Myocyte (in vitro differentiated cells): ENCODE measurements around the gene PGR. TPM values are rescaled to one million over a fixed set of nuclear protein-coding genes. Genes with fewer than 3 reads are reported as not detected.

ENCODE experiments used
- DNase-seq: peaks from one replicate; pipeline ENCODE4 v3.0.0-alpha.2; 2012; ENCODE audit warnings: low read depth
- polyA plus RNA-seq: library from polyadenylated mRNA; unstranded; fragments of >200 nt; gene quantifications from one replicate; pipeline ENCODE4 v1.2.1, GENCODE V29; 2012; ENCODE audit warnings: missing spikeins
- total RNA-seq: library from RNA; depleted of rRNA; stranded (reverse); fragments of >200 nt; gene quantifications from 2 replicates; pipeline ENCODE4 v1.2.3, GENCODE V29; 2014

The PGR gene
- not detected in 2 replicates for total RNA-seq
- not detected for polyA plus RNA-seq

- DNase-seq: peak; percentile 31
Measured at GRCh38 chr11:101129203-101129943, at the start of gene PGR. PGR (minus strand) TSS chr11:101129813; CDS start chr11:101129070, 743 bp downstream.

- DNase-seq: no peak
Measured at GRCh38 chr11:101176381-101176780, 46.8 kb upstream of the PGR start.

- DNase-seq: no peak
Measured at GRCh38 chr11:101169944-101170343, 40.3 kb upstream of the PGR start.

GRCh38 chr11:101166038-101166437 lies 36.4 kb upstream of the PGR start:
- no peak for DNase-seq

GRCh38 chr11:101158119-101158518 lies 28.5 kb upstream of the PGR start:
- DNase-seq: no peak

DNA sequence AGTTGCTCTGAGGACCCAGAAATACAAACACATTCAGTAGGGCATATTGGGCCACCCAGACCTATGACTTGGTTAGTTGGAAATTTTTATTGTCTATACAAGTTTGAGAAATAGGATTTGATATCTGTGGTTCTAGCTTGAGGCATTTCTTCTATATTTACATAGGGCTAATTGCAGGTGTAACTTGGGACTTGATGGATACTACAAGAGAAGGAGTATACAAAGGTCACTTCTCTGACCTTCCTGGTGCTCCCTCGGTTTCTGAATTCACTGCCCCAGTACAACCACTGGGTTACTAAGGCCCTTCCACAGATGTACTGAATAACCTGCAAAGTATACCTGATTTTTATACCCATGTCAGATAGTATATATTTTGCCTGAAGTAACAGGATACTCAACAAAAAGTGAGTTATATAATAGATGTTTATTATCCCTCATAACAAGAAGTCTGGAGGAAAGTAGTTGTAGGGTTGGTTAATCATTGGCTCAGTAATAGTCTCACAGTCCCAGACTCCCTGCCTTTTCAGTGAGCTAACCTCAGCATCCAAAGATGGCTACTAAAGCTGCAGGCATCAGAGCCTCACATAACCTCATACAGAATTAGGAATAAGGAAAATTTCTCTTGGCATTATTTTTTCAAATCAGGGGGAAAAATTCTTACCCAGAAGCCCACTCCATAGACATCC lies 8.8 kb upstream of the PGR start:
- DNase-seq: no peak

DNA sequence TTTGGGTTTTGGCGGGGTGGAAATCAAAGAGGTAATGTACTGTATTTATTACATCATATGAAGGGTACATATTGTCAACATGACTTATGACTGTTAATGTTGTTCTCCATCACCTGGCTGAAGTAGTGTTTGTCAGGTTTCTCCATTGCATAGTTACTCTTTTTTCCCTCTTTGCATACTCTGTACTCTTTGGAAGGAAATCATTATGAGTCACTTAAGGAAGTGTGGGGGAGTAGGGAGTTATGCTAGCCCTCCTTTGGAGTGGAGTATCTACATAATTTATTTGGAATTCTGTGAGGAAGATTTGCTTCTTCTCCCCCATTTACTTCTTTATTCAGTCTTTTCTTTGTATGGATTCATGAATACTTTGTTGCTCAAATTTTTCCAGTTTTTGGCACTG lies 3.6 kb upstream of the PGR start:
- no peak for DNase-seq

GRCh38 chr11:101128571-101129202 lies 926 bp downstream of the PGR start:
- no peak for DNase-seq

DNA sequence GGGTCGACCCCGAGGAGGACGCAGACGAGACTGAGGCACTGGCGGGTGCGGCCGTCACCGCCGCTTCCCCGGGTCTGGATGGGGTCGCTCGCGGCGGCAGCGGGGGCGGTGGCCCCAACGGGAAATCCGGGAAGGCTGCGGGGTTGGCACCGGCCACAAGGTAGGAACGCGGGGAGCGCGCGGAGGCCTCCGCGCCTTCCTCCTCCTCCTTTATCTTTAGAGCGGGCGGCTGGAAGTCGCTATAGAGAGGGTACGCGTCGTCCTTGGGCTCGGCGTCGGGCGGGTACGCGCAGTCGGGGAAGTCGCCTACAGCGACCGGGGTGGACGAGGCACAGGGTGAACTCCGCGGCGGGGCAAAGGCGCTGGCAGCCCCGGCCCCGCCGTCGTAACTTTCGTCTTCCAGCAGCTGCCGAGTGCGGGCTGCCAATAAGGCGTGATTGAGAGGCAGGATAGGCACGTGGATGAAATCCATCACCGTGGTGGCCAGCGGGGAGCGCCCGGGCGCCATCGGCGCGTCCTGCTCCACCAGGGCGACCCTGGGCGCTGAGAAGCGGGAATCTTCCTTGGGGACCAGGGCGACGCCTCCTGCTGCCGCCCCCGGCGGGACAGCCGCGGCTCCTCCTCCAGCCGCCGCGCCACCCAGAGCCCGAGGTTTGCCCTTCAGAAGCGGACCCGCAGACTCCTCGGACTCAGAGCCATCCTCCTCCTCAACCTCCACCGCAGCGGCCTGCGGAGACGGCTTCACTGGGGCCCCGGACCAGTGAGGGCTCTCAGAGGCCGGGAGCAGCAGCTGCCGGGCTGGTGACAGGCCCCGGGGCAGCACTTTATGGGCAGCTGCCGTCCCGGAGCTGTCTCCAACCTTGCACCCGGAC lies 1.7 kb downstream of the PGR start:
- DNase-seq: no peak

GRCh38 chr11:101127197-101127698 lies 2.4 kb downstream of the PGR start:
- no peak for DNase-seq

DNA sequence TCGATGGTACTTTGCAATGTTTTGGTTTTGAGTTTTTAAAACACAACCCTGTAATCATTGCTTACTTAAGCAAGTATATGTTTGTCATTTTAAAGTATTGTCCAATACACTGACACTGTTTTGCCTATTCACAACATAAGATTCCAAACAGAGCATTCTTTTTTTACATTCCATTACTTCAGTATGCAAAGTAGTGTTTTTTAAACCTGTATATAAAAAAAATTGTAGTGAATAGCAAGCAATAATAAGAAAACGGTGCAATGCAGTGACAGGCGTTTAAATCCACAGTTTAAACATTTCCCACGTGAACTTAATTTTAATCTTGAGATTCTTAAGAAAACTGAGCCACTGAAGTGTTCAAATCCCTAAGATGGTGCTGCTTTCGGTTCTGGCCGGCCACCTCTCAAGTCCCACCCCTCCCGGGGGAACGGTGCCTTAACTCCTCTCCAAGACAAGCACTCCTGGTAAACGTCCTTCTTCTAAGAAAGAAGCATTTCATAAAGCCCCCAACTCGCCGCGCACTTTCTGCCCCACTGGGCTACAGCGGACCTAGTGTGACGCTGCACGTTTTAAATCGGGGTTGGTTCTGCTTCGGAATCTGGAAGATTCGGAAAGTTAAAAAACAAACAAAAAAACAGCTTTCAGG lies 2.9 kb downstream of the PGR start:
- DNase-seq: no peak

GRCh38 chr11:101115671-101116160 lies 13.9 kb downstream of the PGR start:
- DNase-seq: no peak

- DNase-seq: no peak
Measured at GRCh38 chr11:101113540-101113939, 16.1 kb downstream of the PGR start.

DNA sequence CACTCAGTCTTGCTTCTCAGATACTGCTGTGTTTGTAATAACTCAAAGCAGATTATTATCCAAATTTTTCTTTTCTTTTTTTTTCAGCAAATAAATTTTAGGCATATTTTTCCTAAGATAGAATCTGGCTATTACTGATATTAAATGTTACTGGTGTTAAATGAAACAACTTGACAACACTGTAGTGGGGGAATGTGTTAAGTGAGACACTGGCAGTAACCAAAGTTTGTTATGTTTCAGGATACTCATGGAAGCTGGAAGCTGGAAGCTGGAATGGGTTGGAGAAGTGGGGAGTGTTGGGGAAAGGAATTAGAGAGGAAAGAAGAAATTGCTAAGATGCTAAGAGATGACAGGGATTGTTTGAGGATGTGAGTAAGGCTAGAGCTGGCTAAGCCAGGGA lies 24.9 kb downstream of the PGR start:
- no peak for DNase-seq

GRCh38 chr11:101103433-101103832 lies 26.2 kb downstream of the PGR start:
- DNase-seq: no peak

DNA sequence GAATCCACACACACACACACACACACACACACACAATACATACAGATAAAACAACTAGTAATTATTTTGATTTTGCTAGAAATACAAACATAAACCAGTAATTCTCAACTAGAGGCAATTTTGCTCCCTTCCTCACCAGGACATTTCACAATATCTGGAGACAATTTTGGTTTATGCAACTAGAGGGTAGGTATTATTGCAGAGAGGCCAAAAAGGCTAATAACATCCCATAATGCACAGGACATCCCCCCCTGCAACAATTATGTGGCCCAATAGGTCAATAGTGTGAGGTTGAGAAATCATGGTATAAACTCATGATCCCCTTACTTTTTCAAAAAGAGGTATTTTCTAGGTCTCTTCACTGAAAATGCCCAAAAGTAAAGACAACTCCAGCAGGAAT lies 29.0 kb downstream of the PGR start:
- no peak for DNase-seq

DNA sequence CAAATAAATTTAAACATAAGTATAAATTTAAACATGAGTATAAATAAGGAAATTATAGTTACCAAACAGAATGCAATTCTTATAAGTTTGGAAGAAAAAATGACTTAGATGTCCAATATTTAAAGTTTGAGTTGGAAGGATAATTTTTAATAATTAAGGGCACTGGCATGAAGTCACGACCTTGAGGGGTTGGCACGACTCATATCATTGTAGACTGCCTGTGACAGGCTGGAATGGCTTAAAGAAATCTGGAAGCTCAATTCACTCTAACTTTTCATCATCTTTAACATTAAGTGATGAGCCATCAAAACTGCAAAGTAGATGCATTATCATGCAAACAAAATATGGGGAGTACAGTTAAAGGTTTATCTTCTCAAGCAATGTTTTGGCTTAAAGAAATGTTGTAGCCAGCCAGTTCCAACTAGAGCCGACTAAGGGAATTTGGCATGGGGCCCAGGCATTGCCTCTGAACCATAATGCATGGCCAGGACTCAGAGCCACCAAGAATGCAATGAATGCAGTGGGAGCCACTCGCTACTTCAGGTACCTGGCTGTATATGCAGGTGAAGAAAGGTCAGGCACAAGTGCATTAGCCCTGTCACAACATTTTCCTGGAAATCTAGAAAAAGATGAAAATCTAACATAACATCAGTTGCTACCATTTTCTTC lies 33.4 kb downstream of the PGR start:
- DNase-seq: peak; percentile 1

DNA sequence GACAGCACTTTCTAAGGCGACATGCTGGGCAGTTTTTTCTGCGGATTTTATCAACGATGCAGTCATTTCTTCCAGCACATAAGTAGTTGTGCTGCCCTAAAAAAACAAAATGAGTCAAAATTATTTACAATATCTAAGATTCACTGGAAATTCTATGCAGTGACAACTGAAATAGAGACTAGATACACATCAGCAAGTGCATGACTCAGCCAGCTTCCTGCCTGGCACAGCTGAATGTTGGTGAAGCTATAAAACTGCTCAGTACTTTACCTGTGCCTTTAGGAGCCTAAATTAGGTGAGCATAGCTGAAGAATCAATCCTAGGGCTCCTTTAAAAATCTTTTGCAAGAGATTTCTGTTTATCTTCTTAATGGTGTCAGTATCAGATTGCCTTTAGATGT lies 37.8 kb downstream of the PGR start:
- DNase-seq: no peak

- no peak for DNase-seq
Measured at GRCh38 chr11:101090679-101091270, 38.8 kb downstream of the PGR start.

GRCh38 chr11:101083335-101083734 lies 46.3 kb downstream of the PGR start:
- DNase-seq: no peak
